ENCODE results near the gene RIPK3.
A peak's percentile ranks its signal among the peaks of the same experiment; 100 is the strongest.

The RIPK3 gene

DNA sequence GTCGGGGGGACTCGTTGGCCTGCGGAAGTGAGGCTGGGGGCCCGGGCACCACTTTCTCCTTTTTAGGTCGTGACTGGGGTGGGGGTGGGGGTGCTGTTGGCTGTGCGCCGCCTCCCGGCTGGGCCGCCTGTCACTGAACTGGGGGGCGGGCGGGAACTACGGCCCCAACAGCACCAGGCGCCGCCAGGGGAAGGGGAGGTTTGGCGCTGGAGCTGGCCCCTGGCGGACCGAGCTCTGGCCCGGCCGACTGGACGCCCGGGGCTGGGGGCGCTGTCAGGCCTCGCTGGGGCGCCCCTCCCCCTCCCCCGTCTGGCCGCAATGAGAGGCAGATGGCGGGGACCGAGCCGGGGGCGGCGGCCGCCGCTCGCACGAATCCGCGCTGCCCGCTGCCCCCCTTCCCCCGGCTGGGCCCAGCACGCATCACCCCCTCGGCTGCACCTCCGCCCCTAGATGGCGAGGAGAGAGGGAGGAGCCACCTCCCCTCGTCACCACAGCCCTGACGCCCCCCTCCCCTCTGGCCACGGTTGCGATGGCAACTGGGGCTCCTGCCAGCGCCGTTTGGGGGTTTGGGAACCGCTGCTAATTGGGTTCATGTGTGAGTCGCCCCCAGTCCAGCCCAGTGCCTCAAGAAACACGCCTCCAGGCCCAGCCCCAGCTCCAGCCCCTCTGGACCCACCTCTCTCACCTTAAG is 28.9 kb upstream of the RIPK3 start:
- peak overlapping the region; percentile 88 for H3K4me3 ChIP-seq (ENCODE audit: low read length)
- DNase-seq (ENCODE audit: low read depth), result peak; percentile 95
- TF ChIP-seq, protein P1, sequence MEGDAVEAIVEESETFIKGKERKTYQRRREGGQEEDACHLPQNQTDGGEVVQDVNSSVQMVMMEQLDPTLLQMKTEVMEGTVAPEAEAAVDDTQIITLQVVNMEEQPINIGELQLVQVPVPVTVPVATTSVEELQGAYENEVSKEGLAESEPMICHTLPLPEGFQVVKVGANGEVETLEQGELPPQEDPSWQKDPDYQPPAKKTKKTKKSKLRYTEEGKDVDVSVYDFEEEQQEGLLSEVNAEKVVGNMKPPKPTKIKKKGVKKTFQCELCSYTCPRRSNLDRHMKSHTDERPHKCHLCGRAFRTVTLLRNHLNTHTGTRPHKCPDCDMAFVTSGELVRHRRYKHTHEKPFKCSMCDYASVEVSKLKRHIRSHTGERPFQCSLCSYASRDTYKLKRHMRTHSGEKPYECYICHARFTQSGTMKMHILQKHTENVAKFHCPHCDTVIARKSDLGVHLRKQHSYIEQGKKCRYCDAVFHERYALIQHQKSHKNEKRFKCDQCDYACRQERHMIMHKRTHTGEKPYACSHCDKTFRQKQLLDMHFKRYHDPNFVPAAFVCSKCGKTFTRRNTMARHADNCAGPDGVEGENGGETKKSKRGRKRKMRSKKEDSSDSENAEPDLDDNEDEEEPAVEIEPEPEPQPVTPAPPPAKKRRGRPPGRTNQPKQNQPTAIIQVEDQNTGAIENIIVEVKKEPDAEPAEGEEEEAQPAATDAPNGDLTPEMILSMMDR (conservative IDR thresholded peaks at IDR 0.05; ENCODE audit: low read length), result no peak

DNA sequence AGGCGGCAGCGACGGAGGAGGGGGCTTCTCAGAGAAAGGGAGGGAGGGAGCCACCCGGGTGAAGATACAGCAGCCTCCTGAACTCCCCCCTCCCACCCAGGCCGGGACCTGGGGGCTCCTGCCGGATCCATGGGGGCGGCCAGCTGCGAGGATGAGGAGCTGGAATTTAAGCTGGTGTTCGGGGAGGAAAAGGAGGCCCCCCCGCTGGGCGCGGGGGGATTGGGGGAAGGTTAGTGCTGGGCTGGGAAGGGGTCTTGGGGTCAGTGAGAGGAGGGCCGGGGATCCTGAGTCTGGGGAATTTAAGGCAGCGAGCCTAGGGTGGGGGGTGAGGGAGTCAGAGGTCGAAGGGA is 28.4 kb upstream of the RIPK3 start:
- TF ChIP-seq, protein P1 (conservative IDR thresholded peaks at IDR 0.05; ENCODE audit: low read length), result no peak

GRCh38 chr14:24367514-24368211 is 27.9 kb upstream of the RIPK3 start, which contains the start of gene NFATC4:
Gene NFATC4 (plus strand): TSS chr14:24368184. CDS start chr14:24368341, 157 bp downstream.
- H3K4me3 ChIP-seq (ENCODE audit: low read length), result peak within 1 kb of the TSS; percentile 88
- TF ChIP-seq, protein P1 (conservative IDR thresholded peaks at IDR 0.05; ENCODE audit: low read length), result no peak
- peak; percentile 98 for DNase-seq (ENCODE audit: low read depth)

More for the DNA sequence above, 28.4 kb upstream of the RIPK3 start:
- DNase-seq (ENCODE audit: low read depth), result no peak
- H3K4me3 ChIP-seq (ENCODE audit: low read length), result peak overlapping the region; percentile 88

- peak overlapping the region; percentile 71 for H3K4me3 ChIP-seq (ENCODE audit: low read length)
Measured at GRCh38 chr14:24366721-24367513, 27.1 kb upstream of the RIPK3 start.

DNA sequence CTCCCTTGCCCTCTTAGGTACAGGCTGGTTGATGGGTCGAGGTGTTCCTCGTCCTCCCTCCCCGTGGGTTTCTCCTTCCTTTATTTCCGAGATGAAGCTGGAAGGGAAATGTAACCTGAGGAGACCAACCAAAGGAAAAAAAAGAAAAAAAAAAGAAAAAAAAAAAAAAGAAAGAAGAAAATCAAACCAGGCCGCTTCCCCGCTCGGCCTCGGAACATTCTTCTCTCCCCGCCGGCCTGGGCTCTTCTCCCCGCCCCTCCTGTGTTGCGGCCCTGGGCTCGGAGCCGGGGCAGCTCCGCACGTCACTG is 26.6 kb upstream of the RIPK3 start:
- peak overlapping the region; percentile 60 for H3K4me3 ChIP-seq (ENCODE audit: low read length)
- TF ChIP-seq, protein P1 (conservative IDR thresholded peaks at IDR 0.05; ENCODE audit: low read length), result no peak
- DNase-seq (ENCODE audit: low read depth), result no peak

More at GRCh38 chr14:24366721-24367513, 27.1 kb upstream of the RIPK3 start:
- TF ChIP-seq, protein P1 (conservative IDR thresholded peaks at IDR 0.05; ENCODE audit: low read length), result no peak
- DNase-seq (ENCODE audit: low read depth), result peak; percentile 99

DNA sequence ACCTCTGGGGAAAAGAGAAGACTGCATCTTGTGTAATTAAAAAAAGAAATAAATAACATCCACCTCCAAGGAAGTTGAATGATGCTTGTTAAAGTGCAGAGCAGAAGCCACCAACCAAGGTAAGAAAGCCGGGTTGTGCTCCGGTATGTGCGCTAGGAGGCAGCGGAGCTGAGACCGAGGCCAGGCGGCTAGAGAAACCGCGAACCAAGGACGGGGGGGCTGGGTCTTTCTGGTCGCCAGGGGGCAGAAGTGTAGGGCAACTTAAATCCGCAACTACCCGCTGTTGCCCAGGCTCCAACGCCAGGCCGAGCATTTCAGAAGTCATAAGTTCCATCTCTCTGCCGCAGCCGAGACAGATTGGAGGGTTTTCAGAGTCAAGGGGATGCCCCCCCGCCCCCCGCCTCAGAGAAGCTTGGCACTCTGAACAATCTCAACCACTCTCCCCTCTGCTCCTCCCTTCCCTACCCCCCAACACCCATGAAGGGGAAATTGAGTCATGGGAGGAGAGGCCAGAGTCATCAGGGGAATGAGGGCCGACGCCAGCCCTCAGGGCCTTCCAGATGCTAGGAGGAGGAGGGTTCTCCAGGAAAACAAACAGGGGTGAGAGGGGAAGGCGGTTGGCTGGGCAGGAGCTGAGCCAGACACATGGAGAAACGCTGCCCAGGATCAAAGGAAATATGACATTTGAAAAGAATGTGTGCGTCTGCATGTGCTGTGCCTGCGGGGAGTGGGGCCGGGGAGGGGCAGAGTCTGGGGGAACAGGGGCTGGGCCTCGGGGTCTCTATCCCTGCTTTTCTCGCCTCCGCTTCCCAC is 26.0 kb upstream of the RIPK3 start:
- peak overlapping the region; percentile 60 for H3K4me3 ChIP-seq (ENCODE audit: low read length)
- TF ChIP-seq, protein P1 (conservative IDR thresholded peaks at IDR 0.05; ENCODE audit: low read length), result peak; percentile 83
- peak; percentile 96 for DNase-seq (ENCODE audit: low read depth)

Data from AG10803 (cell line).